H1 (cell line): ENCODE measurements around the gene RGL3. TPM values are rescaled to one million over a fixed set of nuclear protein-coding genes. Genes with fewer than 3 reads are reported as not detected.

Experiments
- CTCF ChIA-PET: fragments of 300-600 bp; sonication (Branson Sonifier 250); formaldehyde crosslinking; loops from one replicate; lab custom pipeline; 2021; ENCODE audit not compliant: partially characterized antibody; lab: Charles Lee
- POLR2A ChIA-PET: fragments of 300-600 bp; sonication (Branson Sonifier 250); formaldehyde crosslinking; loops from one replicate; lab custom pipeline; 2021; ENCODE audit warnings: inconsistent platforms; ENCODE audit not compliant: partially characterized antibody; lab: Charles Lee
- DNase-seq, 2 experiments: peaks; one replicate each; pipeline versions ENCODE4 v3.0.0 to v3.0.0-alpha.2; 2010 to 2022; ENCODE audit warnings: low spot score in 2 of 2, low read depth in 1 of 2, mixed read lengths in 1 of 2
- FAIRE-seq: peaks from 2 replicates; lab custom pipeline; 2011; peaks lifted over from hg19 to GRCh38; lab: Jason Lieb, UNC
- H2AFZ ChIP-seq: 2 replicates; pipeline ENCODE4 v1.8.1; 2012; ENCODE audit warnings: low read length, inconsistent platforms
- H2AK5ac ChIP-seq: 2 replicates; pipeline ENCODE4 v1.6.1; 2013; ENCODE audit warnings: low read depth, low read length
- H2BK120ac ChIP-seq: replicated peaks from 2 replicates; pipeline ENCODE3; 2013; ENCODE audit warnings: low read depth, low read length, inconsistent platforms
- H2BK12ac ChIP-seq: 2 replicates; pipeline ENCODE4 v1.6.1; 2013; ENCODE audit warnings: low read depth, low read length
- H2BK15ac ChIP-seq: 2 replicates; pipeline ENCODE4 v1.6.1; 2013; ENCODE audit warnings: low read length
- H2BK20ac ChIP-seq: 2 replicates; pipeline ENCODE4 v1.6.1; 2013; ENCODE audit warnings: low read length
- H2BK5ac ChIP-seq: 2 replicates; pipeline ENCODE4 v1.6.1; 2013; ENCODE audit warnings: low read depth, low read length
- H3K14ac ChIP-seq: 2 replicates; pipeline ENCODE4 v1.6.1; 2013; ENCODE audit warnings: inconsistent platforms; ENCODE audit not compliant: insufficient read length
- H3K18ac ChIP-seq: 2 replicates; pipeline ENCODE4 v1.6.1; 2013; ENCODE audit warnings: low read length; ENCODE audit errors: extremely low read depth
- H3K23ac ChIP-seq: 2 replicates; pipeline ENCODE4 v1.6.1; 2013; ENCODE audit warnings: inconsistent platforms; ENCODE audit not compliant: insufficient read length
- H3K23me2 ChIP-seq: 2 replicates; pipeline ENCODE4 v1.6.1; 2013; ENCODE audit warnings: low read depth, low read length
- H3K27ac ChIP-seq: 2 replicates; pipeline ENCODE4 v1.6.1; 2011; ENCODE audit warnings: low read depth, low read length, inconsistent platforms
- H3K27me3 ChIP-seq, 4 experiments: replicated peaks in 1 of 4; 1 replicate in 1 of 4; 2 replicates in 3 of 4; pipeline versions ENCODE4 v1.6.1 to v1.8.1; 2011 to 2013; ENCODE audit warnings: low read length in 3 of 4, mild to moderate bottlenecking in 3 of 4, inconsistent platforms in 2 of 4, mixed read lengths in 2 of 4, moderate library complexity in 1 of 4; ENCODE audit not compliant: control insufficient read depth in 3 of 4, insufficient read depth in 3 of 4; ENCODE audit errors: extremely low read depth in 1 of 4
- H3K36me3 ChIP-seq, 4 experiments: 2 replicates each; pipeline versions ENCODE4 v1.6.1 to v1.8.1; 2011 to 2013; ENCODE audit warnings: mild to moderate bottlenecking in 4 of 4, low read length in 3 of 4, moderate library complexity in 2 of 4, control low read depth in 1 of 4, inconsistent platforms in 1 of 4; ENCODE audit not compliant: insufficient read depth in 4 of 4, control insufficient read depth in 2 of 4
- H3K4ac ChIP-seq: replicated peaks from 2 replicates; pipeline ENCODE3; 2013; ENCODE audit warnings: low read length, low read depth, mixed read lengths, inconsistent platforms; ENCODE audit not compliant: insufficient read length
- H3K4me1 ChIP-seq, 4 experiments: replicated peaks in 1 of 4; 1 replicate in 1 of 4; 2 replicates in 3 of 4; pipeline versions ENCODE4 v1.6.1 to v1.8.1; 2011 to 2013; ENCODE audit warnings: low read length in 3 of 4, inconsistent platforms in 2 of 4, mixed read lengths in 1 of 4; ENCODE audit not compliant: insufficient read depth in 4 of 4, control insufficient read depth in 3 of 4
- H3K4me2 ChIP-seq, 2 experiments: 2 replicates each; pipeline versions ENCODE4 v1.6.1 to v1.8.1; 2011 to 2013; ENCODE audit warnings: low read depth in 2 of 2, low read length in 2 of 2, control low read depth in 1 of 2, inconsistent platforms in 1 of 2, mild to moderate bottlenecking in 1 of 2; ENCODE audit not compliant: insufficient read depth in 1 of 2
- H3K4me3 ChIP-seq, 4 experiments: fragments of 200-600, 300-600 bp in 1 of 4; sonication (generic), shearing (Covaris generic), sonication (Bioruptor Twin) in 1 of 4; 2 replicates each; pipeline versions ENCODE4 v1.5.1 to v1.8.1; 2011 to 2016; ENCODE audit warnings: low read length in 4 of 4, low read depth in 3 of 4, control low read depth in 2 of 4, inconsistent platforms in 2 of 4, mild to moderate bottlenecking in 2 of 4, mixed read lengths in 1 of 4, moderate library complexity in 1 of 4; ENCODE audit not compliant: insufficient read depth in 2 of 4; ENCODE audit errors: extremely low read depth in 1 of 4
- H3K56ac ChIP-seq: replicated peaks from 2 replicates; pipeline ENCODE3; 2013; ENCODE audit warnings: low read depth, mild to moderate bottlenecking, mixed read lengths, low read length, inconsistent platforms; ENCODE audit not compliant: insufficient read length
- H3K79me1 ChIP-seq: 2 replicates; pipeline ENCODE4 v1.6.1; 2013; ENCODE audit warnings: low read depth, low read length, control low read depth
- H3K79me2 ChIP-seq, 2 experiments: 2 replicates each; pipeline versions ENCODE4 v1.6.1 to v1.8.1; 2012 to 2013; ENCODE audit warnings: low read length in 2 of 2, mild to moderate bottlenecking in 2 of 2, inconsistent platforms in 1 of 2; ENCODE audit not compliant: insufficient read depth in 2 of 2, control insufficient read depth in 1 of 2
- H3K9ac ChIP-seq, 4 experiments: replicated peaks in 1 of 4; 1 replicate in 1 of 4; 2 replicates in 3 of 4; pipeline versions ENCODE4 v1.6.1 to v1.8.1; 2011 to 2013; ENCODE audit warnings: low read depth in 3 of 4, low read length in 3 of 4, control low read depth in 2 of 4, mild to moderate bottlenecking in 2 of 4, moderate library complexity in 2 of 4, inconsistent platforms in 1 of 4; ENCODE audit errors: extremely low read depth in 1 of 4
- H3K9me3 ChIP-seq, 2 experiments: 2 replicates each; pipeline versions ENCODE4 v1.6.1 to v1.8.1; 2012 to 2013; ENCODE audit warnings: mild to moderate bottlenecking in 2 of 2, moderate library complexity in 2 of 2, control low read depth in 1 of 2, inconsistent platforms in 1 of 2, low read depth in 1 of 2, low read length in 1 of 2, mixed read lengths in 1 of 2; ENCODE audit not compliant: insufficient read depth in 2 of 2
- H4K20me1 ChIP-seq, 2 experiments: replicated peaks in 1 of 2; 2 replicates each; pipeline versions ENCODE3 to v1.8.1; 2011 to 2013; ENCODE audit warnings: inconsistent platforms in 2 of 2, low read length in 2 of 2, mild to moderate bottlenecking in 1 of 2; ENCODE audit not compliant: insufficient read depth in 2 of 2, control insufficient read depth in 1 of 2
- H4K5ac ChIP-seq: 2 replicates; pipeline ENCODE4 v1.6.1; 2013; ENCODE audit warnings: low read length, low read depth, mixed read lengths, inconsistent platforms; ENCODE audit not compliant: insufficient read length
- H4K8ac ChIP-seq: 2 replicates; pipeline ENCODE4 v1.8.0; 2013; ENCODE audit warnings: mild to moderate bottlenecking, moderate library complexity, low read length, inconsistent platforms; ENCODE audit not compliant: insufficient read depth; ENCODE audit errors: extremely low read depth
- H4K91ac ChIP-seq: replicated peaks from 2 replicates; pipeline ENCODE3; 2013; ENCODE audit warnings: low read length, mixed read lengths, inconsistent platforms; ENCODE audit not compliant: insufficient read length
- ASH2L ChIP-seq: fragments of 200-600, 300-600 bp; sonication (generic); IDR thresholded peaks from one replicate; pipeline ENCODE4 v1.7.1; 2017; ENCODE audit warnings: low read length
- SP2 ChIP-seq: IDR thresholded peaks from 2 replicates; pipeline ENCODE4 v1.6.1; 2012; ENCODE audit warnings: mild to moderate bottlenecking, low read length, inconsistent platforms
- WGBS, 2 experiments: shearing (Covaris generic) in 1 of 2; methylation state at CpG; one replicate each; pipeline versions ENCODE4 v1.1.6 to v1.1.7; 2013 to 2015; ENCODE audit warnings: low lambda C conversion rate in 2 of 2, mixed read lengths in 2 of 2, inconsistent platforms in 1 of 2, low coverage in 1 of 2, missing lambda C conversion rate in 1 of 2; ENCODE audit not compliant: insufficient replicate concordance in 2 of 2, insufficient coverage in 1 of 2, insufficient read length in 1 of 2; ENCODE audit errors: extremely low coverage in 1 of 2, missing lambda C conversion rate in 1 of 2; 5-methylcytosine and 5-hydroxymethylcytosine counted together
- polyA plus RNA-seq, 7 experiments: library from polyadenylated mRNA; depleted of rRNA in 3 of 7; stranded (reverse) in 5 of 7; unstranded in 2 of 7; fragments of >200 nt in 5 of 7; fragments of 200-250 nt in 2 of 7; gene quantifications; 1 replicate in 5 of 7; 2 replicates in 1 of 7; 4 replicates in 1 of 7; pipeline versions ENCODE4 v1.2.1 to v1.2.3, GENCODE V29; 2011 to 2013; ENCODE audit warnings: missing spikeins in 2 of 7, mixed read lengths in 2 of 7
- total RNA-seq: library from RNA; stranded (reverse); fragmentation: NEBNext Ultra II Directional; extraction: Animal tissue kit (Norgen Biotek cat#: 25700); gene quantifications from 2 replicates; pipeline ENCODE4 v1.2.1, GENCODE V29; 2021

RGL3 gene
- total and polyA plus RNA-seq, 2 of the 8 experiments (the other 6 are each of a cell fraction or from before 2014, with no cell fraction given), result 36.9 to 40.9 TPM

DNA sequence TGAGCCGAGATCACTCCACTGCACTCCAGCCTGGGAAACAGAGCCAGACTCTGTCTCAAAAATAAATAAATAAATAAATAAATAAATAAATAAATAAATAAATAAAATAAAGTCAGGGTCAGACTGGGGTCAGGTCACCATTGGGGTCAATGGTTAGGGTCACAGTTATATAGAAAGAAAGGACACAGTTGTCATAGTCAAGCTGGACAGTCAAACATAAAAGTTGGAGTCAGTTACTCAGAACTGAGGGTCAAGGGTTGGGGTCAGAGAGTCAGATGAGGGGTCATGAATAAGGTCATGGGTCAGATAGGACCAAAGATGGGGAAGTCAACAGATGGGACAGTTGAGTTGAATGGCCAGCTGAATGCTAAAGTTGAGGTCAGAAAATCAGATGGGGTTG, 18.3 kb downstream of the RGL3 start:
- Histone ChIP-seq H2AK5ac (no peak overlapping the region), H3K4me3 (no peak overlapping the region), H3K9ac (no peak overlapping the region), H2BK15ac (no peak overlapping the region), H4K5ac (no peak overlapping the region), H2BK120ac (no peak overlapping the region), H3K79me2 (no peaks in the 10 kb centered on the region), H3K18ac (no peak overlapping the region), H4K20me1 (no peaks in the 10 kb centered on the region), H2BK12ac (no peak overlapping the region), H3K79me1 (no peaks in the 10 kb centered on the region), H3K36me3 (peaks cover 0 to 28% (median 11%) of the 10 kb centered on the region in 4 experiments; a peak in 6 of 8 replicates), H4K91ac (no peak overlapping the region), H3K27ac (no peak overlapping the region), H3K56ac (no peak overlapping the region), H2BK20ac (no peak overlapping the region), H3K27me3 (no peaks in the 10 kb centered on the region), H3K14ac (no peak overlapping the region), H4K8ac (no peak overlapping the region), H2AFZ (no peak overlapping the region), H3K23me2 (no peaks in the 10 kb centered on the region), H3K4ac (no peak overlapping the region), H3K23ac (no peak overlapping the region), H3K9me3 (no peaks in the 10 kb centered on the region), H2BK5ac (no peak overlapping the region), H3K4me2 (no peak overlapping the region), H3K4me1 (peaks cover 0 to under 1% (median 0%) of the 10 kb centered on the region in 4 experiments; a peak in 2 of 7 replicates)
- WGBS, 2 experiments, result 92% methylated on average over 1 of the region's 1 CpG; no CpG with 5 or more reads in 1 of the 2 experiments
- TF ChIP-seq SP2 (no peak), ASH2L (no peak)
- ChIA-PET CTCF (interaction anchor here (0.6 to 3.5 kb wide), 4 partner anchors 17 to 1271 kb away, joined by 3 to 11 read pairs (median 6); partner anchors contain the start of gene EPOR), POLR2A (interaction anchor here (2.0 to 3.2 kb wide), 3 partner anchors 10 to 19 kb away, joined by 5 to 11 read pairs (median 6); partner anchors contain the start of gene EPOR)
- DNase-seq (no peak), FAIRE-seq (no peak)
